ENCODE measurements around the gene LPIN3. TPM values are rescaled to one million over a fixed set of nuclear protein-coding genes. Genes with fewer than 3 reads are reported as not detected.
A peak's percentile ranks its signal among the peaks of the same experiment; 100 is the strongest.

Gene LPIN3
- total and polyA plus RNA-seq, 7 donors, result 0.57 to 3.0 (median 1.5) TPM

DNA sequence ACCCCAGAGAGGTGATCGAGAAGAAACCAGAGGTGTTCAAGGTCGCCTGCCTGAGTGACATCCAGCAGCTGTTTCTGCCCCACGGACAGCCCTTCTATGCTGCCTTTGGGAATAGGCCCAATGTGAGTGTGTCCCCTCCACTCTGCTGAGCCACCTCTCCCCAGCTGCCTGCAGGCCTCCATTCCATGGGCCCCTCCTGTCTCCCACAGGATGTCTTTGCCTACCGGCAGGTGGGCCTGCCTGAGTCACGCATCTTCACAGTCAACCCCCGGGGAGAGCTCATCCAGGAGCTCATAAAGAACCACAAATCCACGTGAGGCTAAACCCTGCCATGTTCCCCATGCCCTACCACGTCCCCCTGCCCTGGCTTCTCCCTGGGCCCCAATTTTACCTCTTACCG lies 17.6 kb downstream of the LPIN3 start:
- TF ChIP-seq, protein P1, sequence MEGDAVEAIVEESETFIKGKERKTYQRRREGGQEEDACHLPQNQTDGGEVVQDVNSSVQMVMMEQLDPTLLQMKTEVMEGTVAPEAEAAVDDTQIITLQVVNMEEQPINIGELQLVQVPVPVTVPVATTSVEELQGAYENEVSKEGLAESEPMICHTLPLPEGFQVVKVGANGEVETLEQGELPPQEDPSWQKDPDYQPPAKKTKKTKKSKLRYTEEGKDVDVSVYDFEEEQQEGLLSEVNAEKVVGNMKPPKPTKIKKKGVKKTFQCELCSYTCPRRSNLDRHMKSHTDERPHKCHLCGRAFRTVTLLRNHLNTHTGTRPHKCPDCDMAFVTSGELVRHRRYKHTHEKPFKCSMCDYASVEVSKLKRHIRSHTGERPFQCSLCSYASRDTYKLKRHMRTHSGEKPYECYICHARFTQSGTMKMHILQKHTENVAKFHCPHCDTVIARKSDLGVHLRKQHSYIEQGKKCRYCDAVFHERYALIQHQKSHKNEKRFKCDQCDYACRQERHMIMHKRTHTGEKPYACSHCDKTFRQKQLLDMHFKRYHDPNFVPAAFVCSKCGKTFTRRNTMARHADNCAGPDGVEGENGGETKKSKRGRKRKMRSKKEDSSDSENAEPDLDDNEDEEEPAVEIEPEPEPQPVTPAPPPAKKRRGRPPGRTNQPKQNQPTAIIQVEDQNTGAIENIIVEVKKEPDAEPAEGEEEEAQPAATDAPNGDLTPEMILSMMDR (IDR thresholded peaks at IDR 0.05), result no peak
- intact Hi-C loops (cut with DNase I), result no loop called here
- H3K4me1 ChIP-seq, result peaks cover 9% of the 10 kb centered on the region
- no peaks in the 10 kb centered on the region for H3K36me3 ChIP-seq (ENCODE audit: insufficient read depth in 1 of 2, low read depth in 1 of 2)
- DNase-seq, result peak in 1 of 2 donors; percentile 34
- no peak for ATAC-seq
- no peaks in the 10 kb centered on the region for H3K27me3 ChIP-seq (ENCODE audit: insufficient read depth in 3 of 3, low read length in 2 of 3)
- WGBS, 3 donors, result 70 to 74% (median 73%) methylated on average over 9 of the region's 9 CpGs
- no peak overlapping the region for H3K27ac ChIP-seq
- no peaks in the 10 kb centered on the region for H3K9me3 ChIP-seq
- H3K4me3 ChIP-seq, result no peak overlapping the region

DNA sequence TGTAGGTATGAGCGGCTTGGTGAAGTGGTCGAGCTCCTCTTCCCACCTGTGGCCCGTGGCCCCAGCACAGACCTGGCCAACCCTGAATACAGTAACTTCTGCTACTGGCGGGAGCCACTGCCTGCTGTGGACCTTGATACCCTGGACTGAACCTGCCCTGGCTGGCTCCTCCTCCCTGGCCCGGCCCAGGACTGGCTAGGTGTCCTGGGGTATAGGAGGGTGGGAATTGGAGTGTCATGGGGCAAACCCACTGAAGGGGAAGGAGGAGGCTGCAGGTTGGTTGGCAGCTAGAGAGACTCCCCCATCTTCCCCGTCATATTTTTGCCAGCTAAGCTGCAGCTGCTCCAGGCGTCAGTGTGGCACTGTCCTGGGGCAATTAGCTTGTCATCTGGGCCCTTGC lies 18.1 kb downstream of the LPIN3 start:
- ATAC-seq, result no peak
- Histone ChIP-seq H3K36me3 (ENCODE audit: insufficient read depth in 1 of 2, low read depth in 1 of 2) (no peaks in the 10 kb centered on the region), H3K9me3 (no peaks in the 10 kb centered on the region), H3K27ac (no peak overlapping the region), H3K4me3 (no peak overlapping the region), H3K27me3 (ENCODE audit: insufficient read depth in 3 of 3, low read length in 2 of 3) (no peaks in the 10 kb centered on the region), H3K4me1 (peaks cover 9% of the 10 kb centered on the region)
- intact Hi-C loops (cut with DNase I), result no loop called here
- peak in 1 of 2 donors; percentile 39 for DNase-seq
- WGBS, 3 donors, result 82 to 93% (median 90%) methylated on average over 6 to 7 of the region's 7 CpGs
- TF ChIP-seq, protein P1 (IDR thresholded peaks at IDR 0.05), result no peak

DNA sequence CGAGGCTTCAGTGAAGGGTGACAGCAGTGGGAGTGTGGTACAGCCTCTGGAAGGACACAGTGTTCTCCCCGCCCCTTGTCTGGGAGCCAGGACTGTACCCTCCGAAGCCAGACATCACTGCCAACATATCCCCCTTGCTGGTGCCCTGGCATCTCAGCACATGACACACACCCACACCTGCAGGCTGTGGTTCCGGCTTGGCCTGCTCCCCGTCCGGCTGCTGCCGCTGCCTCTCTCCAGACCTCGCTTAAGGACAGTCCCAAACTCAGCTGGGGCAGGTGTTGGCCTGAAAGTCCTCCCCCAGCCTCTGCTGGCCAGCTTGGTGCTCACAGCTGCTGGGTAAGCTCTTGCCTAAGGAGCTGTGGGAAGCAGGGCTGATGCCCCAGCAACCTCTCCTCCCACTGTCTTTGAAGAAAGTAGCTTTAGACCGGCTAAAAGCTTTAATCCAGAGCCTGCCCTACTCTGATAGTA lies 19.0 kb downstream of the LPIN3 start:
- Histone ChIP-seq H3K4me1 (peaks cover 9% of the 10 kb centered on the region), H3K36me3 (ENCODE audit: insufficient read depth in 1 of 2, low read depth in 1 of 2) (no peaks in the 10 kb centered on the region), H3K9me3 (no peaks in the 10 kb centered on the region), H3K27me3 (ENCODE audit: insufficient read depth in 3 of 3, low read length in 2 of 3) (no peaks in the 10 kb centered on the region), H3K4me3 (no peak overlapping the region), H3K27ac (no peak overlapping the region)
- peak in 1 of 2 donors; percentile 63 for DNase-seq
- TF ChIP-seq, protein P1 (IDR thresholded peaks at IDR 0.05), result no peak
- intact Hi-C loops (cut with DNase I), result loop anchor here in 1 of 2 donors (5.0 kb wide), 1 partner anchor 38 kb away; no protein-coding TSS in a partner anchor
- peak in 3 of 4 donors; percentile 38 to 52 (median 40) for ATAC-seq
- WGBS, 3 donors, result 43 to 76% (median 70%) methylated on average over 8 to 9 of the region's 9 CpGs

DNA sequence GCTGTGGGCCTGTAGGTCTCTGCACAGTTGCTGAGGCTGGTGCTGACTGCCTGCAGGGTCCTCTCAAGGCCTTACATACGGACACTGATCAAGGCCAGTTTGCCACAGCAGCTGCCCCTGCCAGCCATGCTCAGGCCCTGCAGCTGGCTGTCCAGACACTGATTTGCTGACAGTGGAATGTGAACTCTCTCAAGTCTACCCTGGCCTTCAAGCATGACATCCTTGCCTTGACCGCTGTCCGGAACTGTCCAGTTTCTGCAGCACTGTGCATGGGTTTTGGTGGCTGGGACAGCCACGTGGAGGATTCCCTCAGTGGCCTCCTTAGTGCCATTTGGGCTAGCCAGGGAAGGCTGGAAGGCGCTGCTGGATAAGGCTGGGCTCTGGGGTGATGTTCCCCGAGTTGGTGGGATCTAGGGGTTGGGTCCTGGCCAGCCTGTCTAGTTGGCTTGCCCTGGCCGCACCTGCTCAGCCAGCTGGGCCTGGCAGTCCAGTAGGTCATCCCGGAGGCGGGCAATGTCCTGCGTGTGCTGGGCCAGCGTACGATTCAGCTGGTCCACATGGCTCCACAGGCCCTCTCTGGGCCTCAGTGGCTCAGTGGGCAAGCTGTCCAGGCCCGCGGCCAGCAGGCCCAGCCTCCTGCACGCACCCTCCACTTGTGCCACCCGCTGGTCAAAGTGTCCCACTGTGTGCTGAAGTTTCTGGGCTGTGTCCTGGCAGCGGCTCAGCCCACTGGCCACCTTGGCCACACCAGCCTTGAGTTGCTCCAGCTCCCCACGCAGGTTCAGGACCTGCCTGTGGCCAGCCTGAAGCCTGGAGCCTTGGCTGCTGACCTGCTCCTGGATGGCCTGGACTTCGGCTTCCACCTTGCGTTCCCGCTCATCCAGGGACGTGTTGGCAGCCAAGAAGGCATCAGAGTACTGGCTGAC lies 20.5 kb downstream of the LPIN3 start:
- Histone ChIP-seq H3K4me3 (no peak overlapping the region), H3K27ac (peak overlapping the region; percentile 53), H3K27me3 (ENCODE audit: insufficient read depth in 3 of 3, low read length in 2 of 3) (peaks cover 0 to 11% (median 7%) of the 10 kb centered on the region in 3 donors), H3K9me3 (no peaks in the 10 kb centered on the region), H3K4me1 (peaks cover 9% of the 10 kb centered on the region), H3K36me3 (ENCODE audit: insufficient read depth in 1 of 2, low read depth in 1 of 2) (no peaks in the 10 kb centered on the region)
- intact Hi-C loops (cut with DNase I), result loop anchor here in 1 of 2 donors (5.0 kb wide), 1 partner anchor 36 kb away; no protein-coding TSS in a partner anchor
- DNase-seq (no peak), ATAC-seq (peak in 3 of 4 donors; percentile 13 to 19 (median 15))
- TF ChIP-seq, protein P1 (IDR thresholded peaks at IDR 0.05), result no peak
- 50 to 72% (median 56%) methylated on average over 22 of the region's 22 CpGs for WGBS, 3 donors
